Aortic smooth muscle cell (primary cell): ENCODE results near the gene TGFB2. TPM values are rescaled to one million over a fixed set of nuclear protein-coding genes. Genes with fewer than 3 reads are reported as not detected.

Experiments used
- total RNA-seq: library from RNA; depleted of rRNA; stranded (reverse); fragments of >200 nt; gene quantifications from 2 replicates; pipeline ENCODE4 v1.2.3, GENCODE V29; 2014

Gene TGFB2
- 5.7 and 12.4 TPM in 2 replicates for total RNA-seq

DNA sequence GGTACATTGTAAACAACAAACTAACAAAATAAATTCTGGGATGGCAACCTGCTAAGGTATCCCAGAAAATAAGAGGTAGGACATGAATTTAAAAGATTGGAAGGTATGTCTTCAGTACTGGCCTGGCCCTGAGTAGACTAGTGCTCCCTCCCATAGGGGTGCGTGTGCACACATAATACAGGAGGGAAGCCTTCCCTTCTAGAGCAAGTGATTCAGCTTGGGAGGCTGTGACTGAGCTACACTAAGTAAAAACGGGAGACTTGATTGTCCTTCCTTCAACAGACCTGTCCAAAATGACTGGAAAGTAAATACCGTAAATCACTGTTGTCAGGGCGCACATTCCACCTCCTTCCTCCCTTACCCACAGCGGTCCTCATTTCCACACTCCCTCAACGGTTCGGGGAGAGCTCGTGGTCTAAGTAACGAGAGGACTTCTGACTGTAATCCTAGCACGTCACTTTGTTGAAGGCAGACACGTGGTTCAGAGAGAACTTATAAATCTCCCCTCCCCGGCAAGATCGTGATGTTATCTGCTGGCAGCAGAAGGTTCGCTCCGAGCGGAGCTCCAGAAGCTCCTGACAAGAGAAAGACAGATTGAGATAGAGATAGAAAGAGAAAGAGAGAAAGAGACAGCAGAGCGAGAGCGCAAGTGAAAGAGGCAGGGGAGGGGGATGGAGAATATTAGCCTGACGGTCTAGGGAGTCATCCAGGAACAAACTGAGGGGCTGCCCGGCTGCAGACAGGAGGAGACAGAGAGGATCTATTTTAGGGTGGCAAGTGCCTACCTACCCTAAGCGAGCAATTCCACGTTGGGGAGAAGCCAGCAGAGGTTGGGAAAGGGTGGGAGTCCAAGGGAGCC is at the start of gene TGFB2:
Gene TGFB2, plus strand, starts transcription at position 523 of the 859 bp plus-strand sequence. CDS start 1,366 bp downstream, outside the sequence.

Other genes starting within 250 kb of the TGFB2 start
- 5.4 TPM in 2 replicates for gene RRP15, start 60.0 kb upstream of the TGFB2 start, total RNA-seq